GM19238 (cell line): Measurements from ENCODE around the gene FMN1.

Experiments
- DNase-seq: peaks from one replicate; pipeline ENCODE4 v3.0.0; 2011; ENCODE audit warnings: low spot score; ENCODE audit not compliant: insufficient read length

The FMN1 gene

GRCh38 chr15:33194704-33195670 lies at the start of gene FMN1:
Gene FMN1 (minus strand): TSS chr15:33194714. CDS start chr15:33154914, 39,800 bp downstream.
- peak; percentile 70 for DNase-seq

GRCh38 chr15:33243869-33244268 lies 49.4 kb upstream of the FMN1 start:
- DNase-seq = no peak

- no peak for DNase-seq
These were observed 48.9 kb upstream of the FMN1 start for GRCh38 chr15:33243393-33243792.

GRCh38 chr15:33242669-33243191 lies 48.2 kb upstream of the FMN1 start:
- no peak for DNase-seq

- DNase-seq = no peak
These were observed 47.7 kb upstream of the FMN1 start for GRCh38 chr15:33242165-33242564.

- no peak for DNase-seq
These were observed 42.5 kb upstream of the FMN1 start for GRCh38 chr15:33236841-33237509.

- no peak for DNase-seq
These were observed 39.5 kb upstream of the FMN1 start for GRCh38 chr15:33234020-33234461.

GRCh38 chr15:33226559-33227181 lies 32.2 kb upstream of the FMN1 start:
- DNase-seq = peak; percentile 11

- no peak for DNase-seq
These were observed 23.6 kb upstream of the FMN1 start for GRCh38 chr15:33218071-33218491.

- DNase-seq = no peak
These were observed 21.7 kb upstream of the FMN1 start for GRCh38 chr15:33215941-33216872.

GRCh38 chr15:33211176-33211808 lies 16.8 kb upstream of the FMN1 start:
- no peak for DNase-seq

GRCh38 chr15:33209575-33210481 lies 15.3 kb upstream of the FMN1 start:
- no peak for DNase-seq

GRCh38 chr15:33207646-33208045 lies 13.1 kb upstream of the FMN1 start:
- no peak for DNase-seq

- DNase-seq = no peak
These were observed 11.9 kb upstream of the FMN1 start for GRCh38 chr15:33206366-33206765.

GRCh38 chr15:33204926-33205325 lies 10.4 kb upstream of the FMN1 start:
- no peak for DNase-seq

- no peak for DNase-seq
These were observed 9.6 kb upstream of the FMN1 start for GRCh38 chr15:33204087-33204486.

GRCh38 chr15:33201491-33202231 lies 7.1 kb upstream of the FMN1 start:
- DNase-seq = peak; percentile 37

GRCh38 chr15:33200903-33201302 lies 6.4 kb upstream of the FMN1 start:
- DNase-seq = no peak
